GM12878 (cell line): Measurements from ENCODE around the gene CREB3L4. TPM values are rescaled to one million over a fixed set of nuclear protein-coding genes. Genes with fewer than 3 reads are reported as not detected.

Source experiments
- BACH1 ChIP-seq: fragments of 450-650 bp; IDR thresholded peaks from 2 replicates; pipeline ENCODE4 v1.6.1; 2017; ENCODE audit warnings: mild to moderate bottlenecking, borderline replicate concordance
- CHD4 ChIP-seq: fragments of 200-600 bp; sonication (generic); IDR thresholded peaks from 2 replicates; pipeline ENCODE4 v1.6.1; 2016; ENCODE audit warnings: mild to moderate bottlenecking
- E2F8 ChIP-seq: fragments of 450-650 bp; IDR thresholded peaks from 2 replicates; pipeline ENCODE4 v1.6.1; 2018; ENCODE audit warnings: mild to moderate bottlenecking, low read depth, moderate library complexity; ENCODE audit not compliant: partially characterized antibody
- E4F1 ChIP-seq: fragments of 450-650 bp; IDR thresholded peaks from 2 replicates; pipeline ENCODE4 v1.6.1; 2018; ENCODE audit warnings: borderline replicate concordance, mild to moderate bottlenecking; ENCODE audit not compliant: partially characterized antibody
- EED ChIP-seq: sonication (generic); IDR thresholded peaks from 2 replicates; pipeline ENCODE4 v1.6.1; 2016; ENCODE audit warnings: antibody characterized with exemption, low read depth
- ELK1 ChIP-seq: IDR thresholded peaks from 2 replicates; pipeline ENCODE4 v1.6.1; 2012; ENCODE audit warnings: low read depth, low read length, improper control_type of control experiment
- HDAC6 ChIP-seq: fragments of 200-600 bp; sonication (generic); IDR thresholded peaks from one replicate; pipeline ENCODE4 v1.8.0; 2017; ENCODE audit warnings: antibody characterized with exemption; ENCODE audit not compliant: unreplicated experiment
- KDM1A ChIP-seq: fragments of 200-600 bp; sonication (generic); IDR thresholded peaks from 2 replicates; pipeline ENCODE4 v1.6.1; 2016; ENCODE audit warnings: borderline replicate concordance
- NRF1 ChIP-seq: conservative IDR thresholded peaks from 2 replicates; pipeline ENCODE4 v1.6.1; 2011; ENCODE audit warnings: mild to moderate bottlenecking, low read depth, low read length, improper control_type of control experiment
- PML ChIP-seq: IDR thresholded peaks from 2 replicates; pipeline ENCODE4 v1.6.1; 2012; ENCODE audit warnings: low read length, inconsistent platforms
- POLR2AphosphoS5 ChIP-seq: IDR thresholded peaks from 2 replicates; pipeline ENCODE4 v1.6.1; 2011; ENCODE audit warnings: mild to moderate bottlenecking, low read length, inconsistent platforms
- SIX5 ChIP-seq: IDR thresholded peaks from 2 replicates; pipeline ENCODE4 v1.6.1; 2011; ENCODE audit warnings: mild to moderate bottlenecking, low read depth, low read length, moderate library complexity; ENCODE audit not compliant: severe bottlenecking
- SKIL ChIP-seq: fragments of 450-650 bp; IDR thresholded peaks from 2 replicates; pipeline ENCODE4 v1.6.1; 2017; ENCODE audit warnings: mild to moderate bottlenecking, low read depth, inconsistent platforms; ENCODE audit not compliant: poor library complexity, severe bottlenecking
- SREBF1 ChIP-seq: IDR thresholded peaks from 2 replicates; pipeline ENCODE4 v1.6.1; 2012; ENCODE audit warnings: mild to moderate bottlenecking, low read length
- TARDBP ChIP-seq: IDR thresholded peaks from 2 replicates; pipeline ENCODE4 v1.6.1; 2016; ENCODE audit warnings: borderline replicate concordance
- TCF12 ChIP-seq: IDR thresholded peaks from 2 replicates; pipeline ENCODE4 v1.6.1; 2011; ENCODE audit warnings: low read depth, mild to moderate bottlenecking, low read length
- ZNF24 ChIP-seq: fragments of 450-650 bp; IDR thresholded peaks from 2 replicates; pipeline ENCODE4 v1.6.1; 2017; ENCODE audit warnings: antibody characterized with exemption, mild to moderate bottlenecking
- ZSCAN29 ChIP-seq: fragments of 450-650 bp; IDR thresholded peaks from 2 replicates; pipeline ENCODE4 v1.6.1; 2017; ENCODE audit warnings: mild to moderate bottlenecking, moderate library complexity
- polyA plus RNA-seq, 11 experiments: library from polyadenylated mRNA; depleted of rRNA in 4 of 11; unstranded in 6 of 11; stranded (reverse) in 5 of 11; fragments of >200 nt; fragmentation: Nextera tagmentation in 4 of 11; fragmentation: Illumina TruSeq in 1 of 11; extraction: Ambion mirVana in 4 of 11; extraction: Trizol in 1 of 11; gene quantifications; 1 replicate in 1 of 11; 2 replicates in 10 of 11; pipeline versions ENCODE4 v1.2.1 to v1.2.3, GENCODE V29; 2011 to 2016; ENCODE audit warnings: inconsistent platforms in 2 of 11, missing spikeins in 2 of 11, low read depth in 1 of 11
- total RNA-seq, 4 experiments: library from RNA; depleted of rRNA in 3 of 4; stranded (reverse); fragments of >200 nt in 3 of 4; fragmentation: Illumina TruSeq in 1 of 4; extraction: Trizol in 1 of 4; gene quantifications; 2 replicates each; pipeline versions ENCODE4 v1.2.1 to v1.2.3, GENCODE V29; 2013 to 2021
- TF ChIP-seq, protein P1 (sequence below): IDR thresholded peaks from 2 replicates; pipeline ENCODE4 v1.6.1; 2012; ENCODE audit warnings: low read depth, low read length, improper control_type of control experiment
- TF ChIP-seq, protein P2 (sequence below): IDR thresholded peaks from 2 replicates; pipeline ENCODE4 v1.6.1; 2012; ENCODE audit warnings: low read length, inconsistent platforms

CREB3L4 gene
- total and polyA plus RNA-seq, 10 of the 15 experiments (the other 5 are each of a cell fraction or from before 2014, with no cell fraction given), result 9.7 to 14.0 (median 12.1) TPM

DNA sequence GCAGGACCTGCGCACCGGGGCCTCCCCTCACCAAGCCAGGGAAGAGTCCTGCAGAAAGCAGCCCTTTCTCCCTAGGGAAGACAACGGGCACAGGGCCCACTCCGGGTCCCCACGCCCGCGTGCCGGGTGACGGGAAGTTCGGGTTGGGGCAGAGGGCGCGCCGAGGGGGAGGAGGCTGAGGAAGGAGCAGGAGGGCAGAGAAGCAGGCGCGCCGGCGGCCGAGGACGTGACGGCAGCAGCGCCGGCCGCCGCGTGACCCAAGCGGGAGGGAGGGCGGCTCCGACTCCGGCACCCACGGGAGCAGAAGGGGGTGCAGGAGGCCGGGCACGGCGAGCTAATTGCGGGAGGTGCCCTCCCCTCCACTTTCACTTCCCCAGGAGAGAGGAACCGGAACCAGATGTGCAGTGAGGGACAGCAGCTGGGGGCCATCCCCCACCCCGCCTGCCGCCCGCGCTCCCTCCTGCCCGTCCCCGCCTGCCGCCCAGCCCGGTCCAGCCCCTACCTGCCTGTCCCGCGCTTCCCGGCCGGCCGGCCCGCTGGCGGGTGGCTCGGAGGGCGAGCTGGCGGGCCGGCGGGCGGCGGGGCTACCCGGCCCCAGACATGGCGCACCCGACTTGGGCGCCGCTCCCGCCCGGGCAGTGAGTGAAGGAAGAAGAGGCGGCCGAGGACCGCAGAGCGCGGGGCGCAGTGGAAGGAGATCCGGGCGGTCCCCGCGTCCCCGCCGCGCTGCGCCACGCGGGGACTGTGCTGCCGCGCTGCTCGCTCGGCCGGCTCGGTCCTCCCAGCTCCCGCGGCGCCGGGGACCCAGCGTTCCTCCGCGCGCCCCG lies 21.7 kb upstream of the CREB3L4 start (continued):
- no peak for TF ChIP-seq SREBF1
- no peak for TF ChIP-seq HDAC6
- TF ChIP-seq E4F1, result no peak
- peak; percentile 67 for TF ChIP-seq ELK1
- TF ChIP-seq E2F8, result no peak
- TF ChIP-seq BACH1, result peak; percentile 84
- no peak for TF ChIP-seq KDM1A
- no peak for TF ChIP-seq TARDBP
- TF ChIP-seq PML, result 0 out of 2 replicates have a peak, but pooled peaks have one; percentile 59
- TF ChIP-seq SKIL, result no peak
- no peak for TF ChIP-seq ZNF24
- TF ChIP-seq CHD4, result no peak
- TF ChIP-seq ZSCAN29, result 0 out of 2 replicates have a peak, but pooled peaks have one; percentile 33
- no peak for TF ChIP-seq NRF1
- TF ChIP-seq POLR2AphosphoS5, result peak; percentile 63
- TF ChIP-seq TCF12, result peak; percentile 99
- TF ChIP-seq, protein P1, sequence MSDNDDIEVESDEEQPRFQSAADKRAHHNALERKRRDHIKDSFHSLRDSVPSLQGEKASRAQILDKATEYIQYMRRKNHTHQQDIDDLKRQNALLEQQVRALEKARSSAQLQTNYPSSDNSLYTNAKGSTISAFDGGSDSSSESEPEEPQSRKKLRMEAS, result peak; percentile 81
- no peak for TF ChIP-seq SIX5
- peak; percentile 73; the same call in 1 of the 2 replicates for TF ChIP-seq EED
- TF ChIP-seq, protein P2, sequence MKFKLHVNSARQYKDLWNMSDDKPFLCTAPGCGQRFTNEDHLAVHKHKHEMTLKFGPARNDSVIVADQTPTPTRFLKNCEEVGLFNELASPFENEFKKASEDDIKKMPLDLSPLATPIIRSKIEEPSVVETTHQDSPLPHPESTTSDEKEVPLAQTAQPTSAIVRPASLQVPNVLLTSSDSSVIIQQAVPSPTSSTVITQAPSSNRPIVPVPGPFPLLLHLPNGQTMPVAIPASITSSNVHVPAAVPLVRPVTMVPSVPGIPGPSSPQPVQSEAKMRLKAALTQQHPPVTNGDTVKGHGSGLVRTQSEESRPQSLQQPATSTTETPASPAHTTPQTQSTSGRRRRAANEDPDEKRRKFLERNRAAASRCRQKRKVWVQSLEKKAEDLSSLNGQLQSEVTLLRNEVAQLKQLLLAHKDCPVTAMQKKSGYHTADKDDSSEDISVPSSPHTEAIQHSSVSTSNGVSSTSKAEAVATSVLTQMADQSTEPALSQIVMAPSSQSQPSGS, result no peak
